ENCODE measurements around the gene NTRK2. TPM values are rescaled to one million over a fixed set of nuclear protein-coding genes. Genes with fewer than 3 reads are reported as not detected.

NTRK2 gene
- total and polyA plus RNA-seq, 7 donors = 0.46 to 3.0 (median 2.1) TPM

DNA sequence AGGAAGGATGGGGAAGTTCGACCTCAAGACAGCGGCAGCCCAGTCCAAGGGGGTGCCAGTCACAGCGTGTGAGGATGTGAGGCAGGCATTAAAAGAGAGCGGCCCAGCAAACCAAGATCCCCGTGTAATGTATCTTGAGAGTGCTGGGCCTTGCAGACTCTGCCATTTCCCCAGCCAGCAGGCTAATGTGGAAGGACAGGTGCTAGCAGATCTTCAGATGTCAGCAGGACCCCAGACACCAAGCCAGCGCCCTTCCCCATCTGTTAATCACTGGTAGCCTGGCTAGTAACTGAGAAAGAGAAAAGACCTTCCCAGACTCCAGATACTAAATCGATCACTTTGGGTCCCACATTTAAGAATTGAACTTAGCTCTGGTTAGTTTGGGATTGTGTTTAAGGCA, 62.2 kb downstream of the NTRK2 start:
- Histone ChIP-seq H3K9me3 (no peaks in the 10 kb centered on the region), H3K27me3 (no peaks in the 10 kb centered on the region), H3K36me3 (no peaks in the 10 kb centered on the region), H3K4me1 (no peaks in the 10 kb centered on the region), H3K27ac (no peak overlapping the region), H3K4me3 (no peak overlapping the region)
- DNase-seq = no peak
- intact Hi-C loops (cut with DNase I) = no loop called here
- TF ChIP-seq POLR2AphosphoS5 (IDR thresholded peaks at IDR 0.05) = no peak
- 92 to 94% methylated on average over 7 of the region's 7 CpGs for WGBS, 2 donors

DNA sequence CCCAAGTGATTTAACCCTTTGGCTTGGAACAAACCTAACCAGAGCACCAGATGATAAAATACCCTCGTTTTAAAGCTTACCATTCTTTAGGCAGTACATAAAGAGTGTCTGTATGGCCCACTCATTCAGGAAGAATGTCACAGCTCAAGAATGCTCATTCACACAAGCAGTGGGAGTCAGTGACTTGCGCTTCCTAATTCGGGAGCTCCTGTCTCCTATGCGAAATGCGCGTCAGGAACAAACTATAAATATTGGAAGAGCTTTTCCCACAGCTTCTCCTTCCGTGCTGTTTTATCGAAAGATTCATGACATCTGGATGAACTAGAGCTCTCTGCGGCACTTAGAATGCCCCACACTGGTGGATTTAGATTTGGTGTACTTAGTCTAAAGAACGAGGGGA, 66.6 kb downstream of the NTRK2 start:
- Histone ChIP-seq H3K27ac (no peak overlapping the region), H3K27me3 (no peaks in the 10 kb centered on the region), H3K4me1 (no peaks in the 10 kb centered on the region), H3K36me3 (no peaks in the 10 kb centered on the region), H3K9me3 (no peaks in the 10 kb centered on the region), H3K4me3 (no peak overlapping the region)
- DNase-seq = no peak
- WGBS, 2 donors = 87 to 95% methylated on average over 10 of the region's 10 CpGs
- TF ChIP-seq POLR2AphosphoS5 (IDR thresholded peaks at IDR 0.05) (no peak), POLR2A (IDR thresholded peaks at IDR 0.05) (no peak), EP300 (IDR thresholded peaks at IDR 0.05) (no peak)
- TF ChIP-seq, protein P1, sequence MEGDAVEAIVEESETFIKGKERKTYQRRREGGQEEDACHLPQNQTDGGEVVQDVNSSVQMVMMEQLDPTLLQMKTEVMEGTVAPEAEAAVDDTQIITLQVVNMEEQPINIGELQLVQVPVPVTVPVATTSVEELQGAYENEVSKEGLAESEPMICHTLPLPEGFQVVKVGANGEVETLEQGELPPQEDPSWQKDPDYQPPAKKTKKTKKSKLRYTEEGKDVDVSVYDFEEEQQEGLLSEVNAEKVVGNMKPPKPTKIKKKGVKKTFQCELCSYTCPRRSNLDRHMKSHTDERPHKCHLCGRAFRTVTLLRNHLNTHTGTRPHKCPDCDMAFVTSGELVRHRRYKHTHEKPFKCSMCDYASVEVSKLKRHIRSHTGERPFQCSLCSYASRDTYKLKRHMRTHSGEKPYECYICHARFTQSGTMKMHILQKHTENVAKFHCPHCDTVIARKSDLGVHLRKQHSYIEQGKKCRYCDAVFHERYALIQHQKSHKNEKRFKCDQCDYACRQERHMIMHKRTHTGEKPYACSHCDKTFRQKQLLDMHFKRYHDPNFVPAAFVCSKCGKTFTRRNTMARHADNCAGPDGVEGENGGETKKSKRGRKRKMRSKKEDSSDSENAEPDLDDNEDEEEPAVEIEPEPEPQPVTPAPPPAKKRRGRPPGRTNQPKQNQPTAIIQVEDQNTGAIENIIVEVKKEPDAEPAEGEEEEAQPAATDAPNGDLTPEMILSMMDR (IDR thresholded peaks at IDR 0.05) = no peak
- intact Hi-C loops (cut with DNase I) = no loop called here

DNA sequence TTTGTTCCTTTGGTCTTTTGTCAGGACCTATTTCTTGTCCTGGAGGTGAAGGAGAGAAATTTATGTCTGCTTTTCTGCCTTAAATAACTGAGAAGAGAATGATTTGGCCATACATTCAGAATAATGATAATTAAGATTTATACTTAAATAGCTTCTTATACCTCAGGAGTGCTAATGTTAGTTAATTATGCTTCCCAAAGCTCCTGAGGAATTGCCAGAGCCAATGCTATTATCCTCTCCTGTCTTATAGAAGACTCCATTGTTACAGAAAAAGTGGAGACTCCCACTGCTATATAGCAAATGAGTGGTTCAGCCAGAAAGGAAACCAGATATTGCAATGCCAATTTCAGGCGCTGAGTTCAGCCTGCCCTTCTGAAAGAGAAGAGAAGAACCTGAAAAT, 67.0 kb downstream of the NTRK2 start:
- no peak for DNase-seq
- no peak overlapping the region for H3K27ac ChIP-seq
- 86 to 90% methylated on average over 1 of the region's 1 CpG for WGBS, 2 donors
- H3K27me3 ChIP-seq = no peaks in the 10 kb centered on the region
- intact Hi-C loops (cut with DNase I) = no loop called here
- no peak overlapping the region for H3K4me3 ChIP-seq
- no peaks in the 10 kb centered on the region for H3K36me3 ChIP-seq
- H3K4me1 ChIP-seq = no peaks in the 10 kb centered on the region
- TF ChIP-seq POLR2AphosphoS5 (IDR thresholded peaks at IDR 0.05) (no peak), EP300 (IDR thresholded peaks at IDR 0.05) (no peak), POLR2A (IDR thresholded peaks at IDR 0.05) (no peak)
- H3K9me3 ChIP-seq = no peaks in the 10 kb centered on the region

DNA sequence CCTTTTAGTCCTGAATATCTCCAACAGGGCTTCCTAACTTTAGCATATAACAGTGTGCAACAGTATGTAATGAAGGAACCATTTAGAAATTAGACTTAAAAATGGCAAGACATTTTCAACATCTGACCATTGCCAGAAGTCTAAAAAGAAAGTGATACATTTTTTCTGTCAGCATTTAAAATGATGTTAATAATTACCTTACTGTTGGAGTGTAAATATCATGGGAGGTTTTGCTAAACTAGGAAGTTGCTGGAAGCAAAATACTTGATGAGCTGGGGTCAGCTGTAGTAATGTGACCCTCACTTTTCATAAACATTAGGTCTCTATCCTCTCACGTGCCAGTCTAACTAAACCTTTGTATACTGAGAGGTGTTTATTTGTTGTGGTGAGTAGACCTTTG, 68.8 kb downstream of the NTRK2 start:
- Histone ChIP-seq H3K27me3 (no peaks in the 10 kb centered on the region), H3K36me3 (no peaks in the 10 kb centered on the region), H3K9me3 (no peaks in the 10 kb centered on the region), H3K4me1 (no peaks in the 10 kb centered on the region), H3K4me3 (no peak overlapping the region), H3K27ac (no peak overlapping the region)
- DNase-seq = no peak
- TF ChIP-seq, protein P1 (IDR thresholded peaks at IDR 0.05) = no peak
- no peak for TF ChIP-seq POLR2A (IDR thresholded peaks at IDR 0.05)
- no peak for TF ChIP-seq POLR2AphosphoS5 (IDR thresholded peaks at IDR 0.05)
- TF ChIP-seq EP300 (IDR thresholded peaks at IDR 0.05) = no peak
- WGBS, 2 donors = 13 to 53% methylated on average over 1 of the region's 1 CpG
- intact Hi-C loops (cut with DNase I) = no loop called here

DNA sequence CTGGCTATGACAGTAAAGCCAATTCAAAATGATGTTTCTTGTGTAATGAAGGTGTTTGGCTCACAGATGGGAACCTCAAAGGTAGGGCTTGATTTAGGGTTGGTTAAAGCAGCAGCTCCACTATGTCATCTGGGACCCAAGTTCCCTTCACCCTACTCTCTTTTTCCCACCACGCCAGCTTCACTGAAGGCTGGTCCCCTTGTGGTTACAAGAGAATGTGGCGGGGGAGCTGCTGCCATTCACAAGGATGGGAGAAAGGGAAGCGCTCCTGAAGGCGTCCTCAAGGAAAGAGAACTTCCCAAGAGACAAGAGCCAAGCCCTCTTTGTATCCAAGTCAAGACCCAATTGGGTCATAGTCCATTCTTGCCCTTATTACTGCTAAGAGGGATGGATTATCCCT, 72.7 kb downstream of the NTRK2 start:
- intact Hi-C loops (cut with DNase I) = no loop called here
- H3K4me1 ChIP-seq = no peaks in the 10 kb centered on the region
- H3K36me3 ChIP-seq = no peaks in the 10 kb centered on the region
- TF ChIP-seq EP300 (IDR thresholded peaks at IDR 0.05) = no peak
- TF ChIP-seq, protein P1 (IDR thresholded peaks at IDR 0.05) = no peak
- no peak for TF ChIP-seq POLR2A (IDR thresholded peaks at IDR 0.05)
- no peak for TF ChIP-seq POLR2AphosphoS5 (IDR thresholded peaks at IDR 0.05)
- DNase-seq = no peak
- H3K27ac ChIP-seq = no peak overlapping the region
- H3K9me3 ChIP-seq = no peaks in the 10 kb centered on the region
- H3K27me3 ChIP-seq = no peaks in the 10 kb centered on the region
- WGBS, 2 donors = 93 to 97% methylated on average over 4 of the region's 4 CpGs
- no peak overlapping the region for H3K4me3 ChIP-seq

DNA sequence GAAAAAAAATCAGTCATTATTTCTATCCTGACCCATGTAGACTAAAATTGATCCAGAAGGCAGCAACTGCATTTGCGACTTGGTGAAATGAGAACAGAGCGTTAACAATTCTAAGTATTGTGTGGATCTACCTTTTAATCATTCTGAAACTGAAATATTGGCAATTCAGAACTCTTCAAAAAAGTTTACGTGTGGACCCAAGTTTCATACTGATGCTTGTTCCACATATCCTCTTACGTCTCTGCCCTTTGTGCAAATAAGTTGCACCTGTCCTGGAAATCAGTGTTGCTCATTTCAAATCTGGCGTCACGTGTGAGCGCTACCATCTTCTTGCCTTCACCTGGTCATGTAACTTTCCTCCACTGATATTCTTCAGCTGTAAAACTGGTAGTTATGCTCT, 74.7 kb downstream of the NTRK2 start:
- intact Hi-C loops (cut with DNase I) = no loop called here
- no peaks in the 10 kb centered on the region for H3K9me3 ChIP-seq
- H3K4me3 ChIP-seq = no peak overlapping the region
- no peak overlapping the region for H3K27ac ChIP-seq
- DNase-seq = no peak
- H3K4me1 ChIP-seq = no peaks in the 10 kb centered on the region
- no peaks in the 10 kb centered on the region for H3K36me3 ChIP-seq
- WGBS, 2 donors = 88 to 93% methylated on average over 7 of the region's 7 CpGs
- TF ChIP-seq EP300 (IDR thresholded peaks at IDR 0.05) (no peak), POLR2AphosphoS5 (IDR thresholded peaks at IDR 0.05) (no peak), POLR2A (IDR thresholded peaks at IDR 0.05) (no peak)
- TF ChIP-seq, protein P1 (IDR thresholded peaks at IDR 0.05) = no peak
- no peaks in the 10 kb centered on the region for H3K27me3 ChIP-seq
